H9 (cell line): ENCODE measurements around the gene RABL3. TPM values are rescaled to one million over a fixed set of nuclear protein-coding genes. Genes with fewer than 3 reads are reported as not detected.

Experiments
- DNase-seq: peaks from one replicate; pipeline ENCODE4 v3.0.0-alpha.2; 2017
- H2AFZ ChIP-seq: one replicate; pipeline ENCODE4 v1.6.1; 2013; ENCODE audit warnings: mild to moderate bottlenecking, low read length, control low read depth, moderate library complexity
- H2AK5ac ChIP-seq: 2 replicates; pipeline ENCODE4 v1.6.1; 2013; ENCODE audit warnings: low read length, control low read depth, mixed read lengths; ENCODE audit not compliant: insufficient read length
- H2BK120ac ChIP-seq: one replicate; pipeline ENCODE4 v1.6.1; 2013; ENCODE audit warnings: low read depth, mild to moderate bottlenecking, low read length, control low read depth, inconsistent platforms; ENCODE audit not compliant: poor library complexity, severe bottlenecking
- H2BK12ac ChIP-seq: 2 replicates; pipeline ENCODE4 v1.6.1; 2013; ENCODE audit warnings: low read length, control low read depth, mixed read lengths, low read depth; ENCODE audit not compliant: insufficient read length
- H2BK15ac ChIP-seq: 2 replicates; pipeline ENCODE4 v1.6.1; 2013; ENCODE audit warnings: low read depth, low read length, control low read depth
- H2BK20ac ChIP-seq: one replicate; pipeline ENCODE4 v1.6.1; 2013; ENCODE audit warnings: low read depth, mild to moderate bottlenecking, low read length, control low read depth, inconsistent platforms; ENCODE audit not compliant: poor library complexity, severe bottlenecking
- H2BK5ac ChIP-seq: 2 replicates; pipeline ENCODE4 v1.6.1; 2013; ENCODE audit warnings: low read length, control low read depth, mixed read lengths; ENCODE audit not compliant: insufficient read length
- H3K14ac ChIP-seq: 2 replicates; pipeline ENCODE4 v1.6.1; 2013; ENCODE audit warnings: low read length, control low read depth; ENCODE audit not compliant: insufficient read depth
- H3K18ac ChIP-seq: 2 replicates; pipeline ENCODE4 v1.6.1; 2013; ENCODE audit warnings: low read depth, mild to moderate bottlenecking, mixed read lengths, low read length, control low read depth; ENCODE audit not compliant: insufficient read length
- H3K23ac ChIP-seq: 2 replicates; pipeline ENCODE4 v1.6.1; 2013; ENCODE audit warnings: low read length, control low read depth, mixed read lengths, low read depth; ENCODE audit not compliant: insufficient read length
- H3K23me2 ChIP-seq: 2 replicates; pipeline ENCODE4 v1.6.1; 2013; ENCODE audit warnings: low read depth, mild to moderate bottlenecking, mixed read lengths, low read length, control low read depth; ENCODE audit not compliant: insufficient read length, poor library complexity, severe bottlenecking
- H3K27ac ChIP-seq: 2 replicates; pipeline ENCODE4 v1.5.1; 2013; ENCODE audit warnings: low read length, control low read depth, mixed read lengths, low read depth; ENCODE audit not compliant: insufficient read length
- H3K27me3 ChIP-seq: 2 replicates; pipeline ENCODE4 v1.6.1; 2013; ENCODE audit warnings: low read length, control low read depth, inconsistent platforms; ENCODE audit not compliant: insufficient read depth
- H3K4ac ChIP-seq: 2 replicates; pipeline ENCODE4 v1.6.1; 2013; ENCODE audit warnings: low read depth, mild to moderate bottlenecking, control low read depth, inconsistent platforms, low read length, moderate library complexity
- H3K4me1 ChIP-seq: 2 replicates; pipeline ENCODE4 v1.6.1; 2013; ENCODE audit warnings: low read length, control low read depth, inconsistent platforms; ENCODE audit not compliant: insufficient read depth
- H3K4me2 ChIP-seq: 2 replicates; pipeline ENCODE4 v1.6.1; 2013; ENCODE audit warnings: low read length, control low read depth, mixed read lengths; ENCODE audit not compliant: insufficient read length, insufficient read depth
- H3K56ac ChIP-seq: 2 replicates; pipeline ENCODE4 v1.6.1; 2013; ENCODE audit warnings: low read depth, mild to moderate bottlenecking, mixed read lengths, low read length, control low read depth; ENCODE audit not compliant: insufficient read length
- H3K79me1 ChIP-seq: 2 replicates; pipeline ENCODE4 v1.6.1; 2013; ENCODE audit warnings: low read depth, mild to moderate bottlenecking, moderate library complexity, low read length, control low read depth, inconsistent platforms; ENCODE audit not compliant: insufficient read depth, poor library complexity, severe bottlenecking
- H3K79me2 ChIP-seq: 2 replicates; pipeline ENCODE4 v1.6.1; 2013; ENCODE audit warnings: low read length, control low read depth, inconsistent platforms; ENCODE audit not compliant: insufficient read depth
- H3K9ac ChIP-seq: 2 replicates; pipeline ENCODE4 v1.6.1; 2013; ENCODE audit warnings: low read length, control low read depth, mixed read lengths; ENCODE audit not compliant: insufficient read length; ENCODE audit errors: extremely low read depth
- H3K9me3 ChIP-seq: one replicate; pipeline ENCODE4 v1.6.1; 2013; ENCODE audit warnings: low read depth, low read length, inconsistent platforms; ENCODE audit not compliant: control insufficient read depth
- H3T11ph ChIP-seq: one replicate; pipeline ENCODE4 v1.6.1; 2013; ENCODE audit warnings: mild to moderate bottlenecking, low read length, control low read depth, inconsistent platforms
- H4K20me1 ChIP-seq: one replicate; pipeline ENCODE4 v1.6.1; 2013; ENCODE audit not compliant: control insufficient read depth, insufficient read length, insufficient read depth
- H4K5ac ChIP-seq: 2 replicates; pipeline ENCODE4 v1.6.1; 2013; ENCODE audit warnings: low read depth, mild to moderate bottlenecking, mixed read lengths, low read length, control low read depth; ENCODE audit not compliant: insufficient read length
- H4K8ac ChIP-seq: replicated peaks from 2 replicates; pipeline ENCODE4 v1.6.1; 2013; ENCODE audit warnings: low read length, control low read depth, mixed read lengths, low read depth; ENCODE audit not compliant: insufficient read length
- H4K91ac ChIP-seq: 2 replicates; pipeline ENCODE4 v1.6.1; 2013; ENCODE audit warnings: low read depth, mild to moderate bottlenecking, moderate library complexity, mixed read lengths, low read length, control low read depth; ENCODE audit not compliant: insufficient read length
- H3K27ac Mint-ChIP-seq, 3 experiments: 2 replicates in 2 of 3; 3 replicates in 1 of 3; pipeline ENCODE4 v1.8.0; 2020 to 2021; ENCODE audit warnings: mixed read lengths in 3 of 3, mild to moderate bottlenecking in 1 of 3, moderate library complexity in 1 of 3
- H3K27me3 Mint-ChIP-seq: 2 replicates; pipeline ENCODE4 v1.8.0; 2021; ENCODE audit warnings: low read depth, mild to moderate bottlenecking, moderate library complexity, mixed read lengths
- H3K36me3 Mint-ChIP-seq, 3 experiments: 2 replicates in 2 of 3; 3 replicates in 1 of 3; pipeline ENCODE4 v1.8.0; 2020 to 2021; ENCODE audit warnings: low read depth in 3 of 3, mixed read lengths in 3 of 3; ENCODE audit not compliant: insufficient read depth in 1 of 3
- H3K4me1 Mint-ChIP-seq, 2 experiments: 2 replicates each; pipeline ENCODE4 v1.8.0; 2020; ENCODE audit warnings: mixed read lengths in 2 of 2
- H3K4me3 Mint-ChIP-seq, 2 experiments: 2 replicates in 1 of 2; 3 replicates in 1 of 2; pipeline ENCODE4 v1.8.0; 2020 to 2021; ENCODE audit warnings: mild to moderate bottlenecking in 2 of 2, mixed read lengths in 2 of 2, moderate library complexity in 1 of 2
- H3K9me3 Mint-ChIP-seq, 2 experiments: 2 replicates in 1 of 2; 3 replicates in 1 of 2; pipeline ENCODE4 v1.8.0; 2020; ENCODE audit warnings: mild to moderate bottlenecking in 2 of 2, mixed read lengths in 2 of 2, moderate library complexity in 1 of 2
- CTCF ChIP-seq: fragments of 200-600 bp; sonication (generic); conservative IDR thresholded peaks from 3 replicates; pipeline ENCODE4 v1.8.0; 2021; ENCODE audit warnings: antibody characterized with exemption, mild to moderate bottlenecking
- WGBS: extraction: QIAGEN DNeasy Blood & Tissue Kit; methylation state at CpG from one replicate; pipeline ENCODE4 v1.1.7; 2013; ENCODE audit warnings: missing lambda C conversion rate, low lambda C conversion rate, mixed read lengths; ENCODE audit not compliant: insufficient read length; ENCODE audit errors: extremely low coverage; 5-methylcytosine and 5-hydroxymethylcytosine counted together
- total RNA-seq: library from RNA; stranded (reverse); gene quantifications from 2 replicates; pipeline ENCODE4 v1.2.1, GENCODE V29; 2021

Gene RABL3
- total RNA-seq, 1 experiment from 2014 or later = 26.7 TPM

- no peaks in the 10 kb centered on the region; the same call in 1 of the 2 replicates for H3K27me3 ChIP-seq
- H4K91ac ChIP-seq = no peak overlapping the region
- no peak overlapping the region for H2BK15ac ChIP-seq
- no peak overlapping the region for H3K18ac ChIP-seq
- no peak overlapping the region for H4K5ac ChIP-seq
- H3K27ac ChIP-seq = no peak overlapping the region
- no peak for TF ChIP-seq CTCF
- Mint-ChIP-seq H3K4me3 (no peak overlapping the region), H3K9me3 (peaks cover 0 to 3% of the 10 kb centered on the region in 2 experiments; a peak in 3 of 5 replicates), H3K27ac (no peak overlapping the region), H3K27me3 (no peaks in the 10 kb centered on the region), H3K36me3 (peaks cover 0 to 3% (median 0%) of the 10 kb centered on the region in 3 experiments; a peak in 1 of 7 replicates), H3K4me1 (peaks cover 26 to 28% of the 10 kb centered on the region in 2 experiments)
- H3K9ac ChIP-seq = no peak overlapping the region
- no peaks in the 10 kb centered on the region for H3K79me1 ChIP-seq
- H2BK5ac ChIP-seq = no peak overlapping the region
- WGBS = no CpG with 5 or more reads among the region's 2 CpGs
- DNase-seq = no peak
- H3K4me1 ChIP-seq = no peaks in the 10 kb centered on the region
- no peak overlapping the region for H3K23ac ChIP-seq
- H3T11ph ChIP-seq = no peak overlapping the region
- no peaks in the 10 kb centered on the region for H3K23me2 ChIP-seq
- H3K56ac ChIP-seq = no peak overlapping the region
- H3K9me3 ChIP-seq = no peaks in the 10 kb centered on the region
- H2AK5ac ChIP-seq = no peak overlapping the region
- H2BK12ac ChIP-seq = peak overlapping the region; percentile 50
- no peak overlapping the region for H3K14ac ChIP-seq
- no peak overlapping the region for H2BK120ac ChIP-seq
- no peaks in the 10 kb centered on the region for H3K79me2 ChIP-seq
- no peak overlapping the region for H3K4me2 ChIP-seq
- H4K20me1 ChIP-seq = no peaks in the 10 kb centered on the region
- no peak overlapping the region for H2AFZ ChIP-seq
- no peak overlapping the region for H2BK20ac ChIP-seq
- no peak overlapping the region for H4K8ac ChIP-seq
- H3K4ac ChIP-seq = no peak overlapping the region
Measured at GRCh38 chr3:120670576-120670975, 71.7 kb downstream of the RABL3 start.
